ENCODE results near the gene KCNK4.
"Not testable (repeated sequence)": the region's sequence is repeated elsewhere in the genome, so short reads cannot be mapped to it uniquely, and the experiment has no call there.

KCNK4 gene

GRCh38 chr11:64292460-64293254, 1.6 kb downstream of the KCNK4 start:
- no peak for DNase-seq

DNA sequence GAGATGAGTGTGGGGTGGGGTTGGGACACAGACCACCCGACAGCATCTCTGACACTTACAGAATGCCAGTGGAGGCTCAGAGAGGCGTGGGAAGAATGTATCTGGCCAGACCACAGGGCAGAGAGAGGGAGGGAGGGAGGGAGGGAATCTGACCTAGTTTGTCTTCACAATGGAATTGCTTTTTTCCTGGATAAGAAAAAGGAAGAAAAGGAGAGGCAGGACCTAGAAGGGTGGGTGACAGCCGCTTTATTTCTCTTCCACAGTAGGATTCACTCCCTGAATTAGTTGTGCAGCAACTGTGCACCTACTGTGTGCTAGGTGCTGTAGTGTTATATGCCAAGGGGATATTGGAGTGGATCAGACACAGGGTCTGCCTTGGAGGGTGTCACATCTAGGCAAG, 3.7 kb downstream of the KCNK4 start:
- DNase-seq: no peak

DNA sequence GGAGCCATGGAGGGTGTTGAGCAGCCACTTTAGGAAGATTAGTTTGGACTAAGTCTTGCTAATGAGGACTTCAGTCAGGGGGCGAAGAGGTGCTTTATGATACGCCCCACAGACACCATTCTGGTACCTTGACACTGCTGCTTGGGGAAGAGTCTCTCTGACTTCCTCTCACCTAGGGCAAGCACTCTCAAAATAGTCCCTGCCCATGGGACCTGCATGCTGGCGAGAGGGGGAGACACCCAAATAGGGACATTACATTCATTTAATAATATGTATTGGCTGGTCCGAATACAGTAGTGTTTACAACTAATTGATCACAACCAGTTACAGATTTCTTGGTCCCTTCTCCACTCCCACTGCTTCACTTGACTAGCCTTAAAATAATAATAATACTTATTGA, 4.7 kb downstream of the KCNK4 start:
- DNase-seq: no peak

DNA sequence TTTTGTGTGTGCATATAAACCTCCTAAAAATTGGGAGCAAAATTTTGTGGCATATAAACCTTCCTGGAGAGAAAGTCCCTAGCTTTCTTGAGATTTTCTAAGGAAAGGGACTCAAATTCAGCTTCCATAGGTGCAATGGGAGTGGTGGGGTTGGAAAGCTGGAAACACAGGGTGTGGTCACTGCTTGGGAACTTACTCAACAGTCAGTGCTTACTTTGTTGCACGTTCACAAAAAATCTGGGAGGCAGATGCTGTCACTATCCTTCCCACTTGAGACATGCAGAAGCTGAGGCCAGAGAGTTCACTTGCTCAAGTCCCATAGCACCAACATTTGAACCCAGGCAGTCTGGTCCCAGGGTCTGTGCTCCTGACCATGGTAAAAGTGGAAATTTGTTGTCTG, 5.1 kb downstream of the KCNK4 start:
- DNase-seq: no peak

DNA sequence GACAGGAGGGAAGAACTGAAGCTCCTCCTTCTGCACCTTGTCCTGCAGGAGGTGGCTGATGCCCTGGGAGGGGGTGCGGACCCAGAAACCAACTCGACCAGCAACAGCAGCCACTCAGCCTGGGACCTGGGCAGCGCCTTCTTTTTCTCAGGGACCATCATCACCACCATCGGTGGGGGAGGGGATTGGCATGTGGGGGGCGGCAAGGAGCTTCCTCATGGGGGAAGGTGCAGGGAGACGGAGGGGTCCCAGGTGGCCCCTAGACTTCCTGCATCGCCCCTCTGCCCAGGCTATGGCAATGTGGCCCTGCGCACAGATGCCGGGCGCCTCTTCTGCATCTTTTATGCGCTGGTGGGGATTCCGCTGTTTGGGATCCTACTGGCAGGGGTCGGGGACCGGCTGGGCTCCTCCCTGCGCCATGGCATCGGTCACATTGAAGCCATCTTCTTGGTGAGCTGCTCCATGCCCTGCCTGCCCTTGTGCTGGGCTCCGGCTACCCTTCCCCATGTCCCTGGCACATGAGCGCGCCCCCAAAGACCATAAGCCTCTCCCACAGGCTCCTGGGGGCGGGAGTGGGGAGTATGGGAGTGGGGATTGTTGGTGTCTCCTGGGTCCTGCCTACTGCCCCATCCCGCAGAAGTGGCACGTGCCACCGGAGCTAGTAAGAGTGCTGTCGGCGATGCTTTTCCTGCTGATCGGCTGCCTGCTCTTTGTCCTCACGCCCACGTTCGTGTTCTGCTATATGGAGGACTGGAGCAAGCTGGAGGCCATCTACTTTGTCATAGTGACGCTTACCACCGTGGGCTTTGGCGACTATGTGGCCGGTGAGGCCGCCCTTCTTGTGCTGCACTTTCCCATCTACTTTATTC, 6.0 kb downstream of the KCNK4 start:
- DNase-seq: no peak

GRCh38 chr11:64297699-64298358, 6.7 kb downstream of the KCNK4 start:
- no peak for DNase-seq

GRCh38 chr11:64298966-64299846, 8.1 kb downstream of the KCNK4 start:
- no peak for DNase-seq

DNA sequence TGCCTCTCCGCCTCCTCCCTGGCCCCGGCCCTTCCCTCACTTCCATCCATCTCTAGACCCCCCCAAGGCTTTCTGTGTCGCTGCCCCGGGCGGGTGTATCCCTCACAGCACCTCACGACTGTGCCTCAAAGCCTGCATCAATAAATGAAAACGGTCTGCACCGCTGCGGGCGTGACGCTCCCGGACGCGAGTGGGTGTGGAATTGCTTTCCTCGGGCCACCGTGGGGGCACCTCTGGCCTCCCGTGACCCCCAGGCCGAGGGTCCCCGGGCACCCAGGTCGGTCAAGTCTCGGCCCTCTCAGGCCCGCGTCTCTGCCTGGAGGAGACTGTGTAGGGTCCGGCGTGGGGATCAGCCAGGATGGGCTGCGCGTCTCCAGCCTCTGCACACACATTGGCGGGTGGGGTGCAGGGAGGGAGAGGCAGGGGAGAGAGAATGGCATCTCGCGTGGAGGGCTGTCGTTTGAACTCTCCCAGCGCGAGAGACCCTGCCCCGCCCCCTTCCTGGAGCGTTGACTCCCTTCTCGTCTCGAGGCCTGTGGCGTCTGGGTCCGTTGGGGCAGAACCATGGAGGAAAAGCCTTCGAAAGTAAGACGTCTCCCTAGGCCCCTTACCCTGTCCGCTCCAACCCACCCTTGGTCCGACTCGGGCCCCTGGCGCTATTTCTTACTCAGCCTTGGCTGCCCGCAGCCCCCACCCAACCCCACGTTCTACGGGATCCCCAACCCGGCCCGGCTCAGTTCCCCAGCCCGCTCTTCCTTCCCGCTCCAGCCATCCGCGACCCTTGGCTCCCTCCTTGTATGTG, 8.9 kb downstream of the KCNK4 start, which contains the start of gene CATSPERZ:
Gene CATSPERZ, plus strand, starts transcription at position 512 of the 802 bp plus-strand sequence. Its CDS starts 53 bp downstream, at position 565.
- no peak for DNase-seq

DNA sequence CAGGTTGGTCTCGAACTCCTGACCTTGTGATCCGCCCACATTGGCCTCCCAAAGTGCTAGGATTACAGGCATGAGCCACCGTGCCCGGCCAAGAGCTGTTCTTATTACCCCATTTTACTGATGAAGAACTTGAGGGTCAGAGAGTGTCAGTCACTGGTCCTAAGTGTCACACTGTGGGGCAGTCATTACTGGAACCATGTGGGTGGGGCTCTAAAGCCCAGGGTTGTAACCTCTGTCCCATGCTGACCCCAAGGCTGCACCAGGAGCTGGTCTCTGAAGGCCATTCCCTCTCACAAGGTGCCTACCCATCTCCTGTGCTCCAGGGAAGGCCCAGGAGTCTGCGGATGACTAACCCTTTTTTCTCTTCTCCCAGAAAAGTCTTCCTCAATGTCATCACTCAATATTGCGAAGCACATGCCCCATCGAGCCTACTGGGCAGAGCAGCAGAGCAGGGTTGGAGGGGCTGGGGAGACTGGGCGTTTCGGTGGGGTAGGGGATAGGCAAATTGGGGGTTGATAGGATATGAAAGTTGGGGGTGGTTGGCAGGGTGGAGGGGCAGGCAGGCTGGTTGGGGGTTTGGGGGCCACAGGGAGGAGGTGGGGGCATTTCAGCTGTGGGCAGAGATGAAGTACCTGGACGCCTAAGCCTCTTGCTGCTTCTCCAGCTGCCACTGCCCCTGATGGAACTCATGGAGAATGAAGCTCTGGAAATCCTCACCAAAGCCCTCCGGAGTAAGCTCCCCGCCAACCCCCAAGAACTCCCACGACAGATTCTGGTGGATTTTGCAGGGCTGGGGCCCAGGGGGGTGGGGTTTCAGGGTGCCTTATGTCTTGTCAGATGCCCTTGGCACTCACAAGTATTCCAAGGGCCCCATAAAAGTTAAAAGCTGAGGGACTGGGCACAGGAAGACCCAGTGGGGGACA, 12.3 kb downstream of the KCNK4 start:
- peak; percentile 7 for DNase-seq

GRCh38 chr11:64304032-64304315, 12.9 kb downstream of the KCNK4 start:
- DNase-seq: no peak

DNA sequence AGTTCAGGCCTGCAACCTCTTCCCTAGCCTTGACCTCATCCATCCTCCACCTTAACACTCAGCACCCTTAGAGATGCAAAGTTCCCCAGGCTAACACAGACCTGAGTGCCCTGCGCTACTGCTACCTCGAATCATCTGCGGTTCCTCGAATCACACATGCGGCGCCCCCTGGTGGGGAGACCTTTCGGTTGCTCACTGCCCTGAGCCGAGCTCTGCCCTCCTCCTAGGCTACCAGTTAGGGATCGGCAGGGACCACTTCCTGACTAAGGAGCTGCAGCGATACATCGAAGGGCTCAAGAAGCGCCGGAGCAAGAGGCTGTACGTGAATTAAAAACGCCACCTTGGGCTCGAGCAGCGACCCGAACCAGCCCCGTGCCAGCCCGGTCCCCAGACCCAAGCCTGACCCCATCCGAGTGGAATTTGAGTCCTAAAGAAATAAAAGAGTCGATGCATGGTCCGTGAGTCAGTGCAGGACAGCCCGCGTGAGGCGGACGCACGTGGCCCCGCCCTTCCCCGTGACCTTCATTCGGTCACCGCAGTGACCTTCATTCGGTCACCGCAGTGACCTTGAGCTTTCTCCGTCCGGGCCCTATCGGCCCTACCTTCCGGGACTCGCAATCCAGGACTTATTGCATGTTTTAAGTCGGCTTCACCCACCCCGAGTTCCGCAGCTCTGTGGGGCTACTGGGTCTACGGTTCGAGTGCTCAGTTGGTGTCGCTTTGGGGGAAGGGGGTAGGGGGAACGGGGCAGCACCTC, 13.4 kb downstream of the KCNK4 start:
- peak; percentile 97 for DNase-seq

DNA sequence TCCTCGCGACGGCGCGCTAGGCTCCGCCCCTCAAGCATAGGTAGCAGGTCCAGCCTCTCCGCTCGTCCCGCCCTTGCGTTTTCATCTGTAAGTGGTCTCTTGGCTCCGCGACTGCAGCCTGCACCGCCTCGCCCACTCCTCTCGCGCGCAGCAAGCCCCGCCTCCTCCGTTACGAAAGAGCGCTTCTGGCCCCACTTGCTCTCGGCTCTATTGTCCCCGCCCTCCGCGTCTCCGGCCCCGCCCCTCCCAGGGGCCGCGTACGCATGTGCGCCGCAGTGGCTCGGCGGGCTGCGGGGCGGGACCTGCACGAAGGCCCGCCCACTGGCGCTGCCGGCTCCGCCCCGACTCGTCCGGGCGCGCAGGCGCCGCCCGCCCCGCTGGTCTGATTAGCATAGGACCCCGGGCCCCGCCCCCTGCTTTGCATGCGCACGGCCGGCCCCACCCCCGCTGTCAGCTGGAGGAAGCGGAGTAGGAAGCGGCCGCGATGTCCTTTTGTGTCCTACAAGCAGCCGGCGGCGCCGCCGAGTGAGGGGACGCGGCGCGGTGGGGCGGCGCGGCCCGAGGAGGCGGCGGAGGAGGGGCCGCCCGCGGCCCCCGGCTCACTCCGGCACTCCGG, 14.1 kb downstream of the KCNK4 start, which contains the start of gene ESRRA:
Gene ESRRA, plus strand, starts transcription at position 450 of the 616 bp plus-strand sequence. CDS start 1,656 bp downstream, outside the sequence.
- DNase-seq: peak; percentile 99

- peak; percentile 92 for DNase-seq
Observed at GRCh38 chr11:64305691-64306562, 14.8 kb downstream of the KCNK4 start.

GRCh38 chr11:64306563-64306875, 15.4 kb downstream of the KCNK4 start:
- no peak for DNase-seq

DNA sequence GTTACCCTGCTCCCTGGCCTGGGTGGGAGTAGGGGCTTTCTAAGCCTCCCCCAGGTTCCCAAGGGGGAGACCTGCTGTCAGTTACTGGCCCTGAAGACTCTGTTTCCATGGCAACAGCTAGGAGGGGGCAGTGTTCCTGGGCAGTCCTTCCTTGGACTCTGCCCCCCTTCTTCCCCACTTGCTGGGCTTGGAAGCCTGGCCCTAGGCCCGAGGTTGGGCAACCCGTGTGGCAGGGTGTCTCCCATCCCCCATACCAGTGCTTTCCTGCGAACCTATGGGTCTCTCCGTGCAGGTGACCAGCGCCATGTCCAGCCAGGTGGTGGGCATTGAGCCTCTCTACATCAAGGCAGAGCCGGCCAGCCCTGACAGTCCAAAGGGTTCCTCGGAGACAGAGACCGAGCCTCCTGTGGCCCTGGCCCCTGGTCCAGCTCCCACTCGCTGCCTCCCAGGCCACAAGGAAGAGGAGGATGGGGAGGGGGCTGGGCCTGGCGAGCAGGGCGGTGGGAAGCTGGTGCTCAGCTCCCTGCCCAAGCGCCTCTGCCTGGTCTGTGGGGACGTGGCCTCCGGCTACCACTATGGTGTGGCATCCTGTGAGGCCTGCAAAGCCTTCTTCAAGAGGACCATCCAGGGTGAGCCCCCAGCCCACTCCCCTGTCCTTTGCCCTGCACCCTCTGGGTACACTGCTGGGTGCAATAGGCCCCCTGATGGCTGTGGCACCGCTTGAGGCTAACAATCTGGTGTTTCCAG, 15.9 kb downstream of the KCNK4 start:
- DNase-seq: peak; percentile 21

- DNase-seq: not testable (repeated sequence)
Observed at GRCh38 chr11:64307795-64308194, 16.7 kb downstream of the KCNK4 start.

GRCh38 chr11:64312947-64313346, 21.8 kb downstream of the KCNK4 start:
- no peak for DNase-seq

Measured in OCI-M1 (cell line).